Skeletal muscle tissue (tissue), 4 donors: Measurements from ENCODE around the gene ATP9B. TPM values are rescaled to one million over a fixed set of nuclear protein-coding genes. Genes with fewer than 3 reads are reported as not detected.
A peak's percentile ranks its signal among the peaks of the same experiment; 100 is the strongest.

Experiments used
- H3K27ac ChIP-seq: one replicate; pipeline ENCODE4 v1.7.0; 2013; ENCODE audit warnings: mild to moderate bottlenecking, low read depth, low read length, inconsistent platforms
- H3K27me3 ChIP-seq, 3 donors: one replicate each; pipeline ENCODE4 v1.7.0; 2013; ENCODE audit warnings: low read length in 3 of 3; ENCODE audit not compliant: control insufficient read depth in 3 of 3, insufficient read depth in 3 of 3
- H3K36me3 ChIP-seq, 3 donors: one replicate each; pipeline ENCODE4 v1.7.0; 2013; ENCODE audit warnings: low read length in 3 of 3; ENCODE audit not compliant: control insufficient read depth in 3 of 3, insufficient read depth in 3 of 3
- H3K4me1 ChIP-seq, 3 donors: one replicate each; pipeline ENCODE4 v1.7.0; 2013; ENCODE audit warnings: low read length in 3 of 3, mild to moderate bottlenecking in 3 of 3; ENCODE audit not compliant: control insufficient read depth in 3 of 3, insufficient read depth in 3 of 3
- H3K4me3 ChIP-seq, 3 donors: one replicate each; pipeline ENCODE4 v1.7.0; 2013; ENCODE audit warnings: low read length in 3 of 3
- H3K9ac ChIP-seq, 3 donors: one replicate each; pipeline ENCODE4 v1.7.0; 2013; ENCODE audit warnings: low read length in 3 of 3, mild to moderate bottlenecking in 3 of 3, moderate library complexity in 2 of 3, low read depth in 1 of 3
- H3K9me3 ChIP-seq, 3 donors: one replicate each; pipeline ENCODE4 v1.7.0; 2013; ENCODE audit warnings: low read length in 3 of 3; ENCODE audit not compliant: control insufficient read depth in 3 of 3
- total RNA-seq: library from RNA; depleted of rRNA; stranded (reverse); fragments of >200 nt; gene quantifications from one replicate; pipeline ENCODE4 v1.2.3, GENCODE V29; 2014
- donor health status: Osteomylitis.

ATP9B gene
- total RNA-seq, 1 donor from 2014 or later = 83.0 TPM

- H3K9me3 ChIP-seq = no peaks in the 10 kb centered on the region
- peak overlapping the region; percentile 10 to 57 (median 50) for H3K9ac ChIP-seq
- H3K27me3 ChIP-seq = no peaks in the 10 kb centered on the region
- H3K4me1 ChIP-seq = peaks cover 39 to 61% (median 48%) of the 10 kb centered on the region in 3 donors
- peak overlapping the region; percentile 47 for H3K27ac ChIP-seq
- peaks cover 0 to 3% (median 0%) of the 10 kb centered on the region in 3 donors for H3K36me3 ChIP-seq
- peak overlapping the region in 2 of 3 donors; percentile 51 to 56 for H3K4me3 ChIP-seq
Measured at GRCh38 chr18:79399275-79400081, 330.3 kb downstream of the ATP9B start.

- H3K9ac ChIP-seq = peak overlapping the region in 2 of 3 donors; percentile 59 to 74
- peak overlapping the region; percentile 80 for H3K27ac ChIP-seq
- H3K27me3 ChIP-seq = no peaks in the 10 kb centered on the region
Measured at GRCh38 chr18:79400091-79400590, 330.9 kb downstream of the ATP9B start.

GRCh38 chr18:79400591-79401381 lies 331.6 kb downstream of the ATP9B start:
- Histone ChIP-seq H3K27me3 (no peaks in the 10 kb centered on the region), H3K9me3 (no peaks in the 10 kb centered on the region), H3K36me3 (peaks cover 0 to 3% (median 2%) of the 10 kb centered on the region in 3 donors), H3K4me1 (peaks cover 45 to 68% (median 55%) of the 10 kb centered on the region in 3 donors), H3K4me3 (peak overlapping the region; percentile 23 to 67 (median 61)), H3K27ac (peak overlapping the region; percentile 82), H3K9ac (peak overlapping the region in 2 of 3 donors; percentile 60 to 84)

More at GRCh38 chr18:79400091-79400590, 330.9 kb downstream of the ATP9B start:
- peak overlapping the region in 2 of 3 donors; percentile 61 to 67 for H3K4me3 ChIP-seq
- no peaks in the 10 kb centered on the region for H3K9me3 ChIP-seq
- H3K4me1 ChIP-seq = peaks cover 40 to 61% (median 50%) of the 10 kb centered on the region in 3 donors
- peaks cover 0 to 3% (median 2%) of the 10 kb centered on the region in 3 donors for H3K36me3 ChIP-seq

GRCh38 chr18:79401494-79402208 lies 332.5 kb downstream of the ATP9B start:
- Histone ChIP-seq H3K27me3 (no peaks in the 10 kb centered on the region), H3K27ac (peak overlapping the region; percentile 82), H3K9ac (peak overlapping the region in 2 of 3 donors; percentile 60 to 84), H3K4me1 (peaks cover 48 to 73% (median 53%) of the 10 kb centered on the region in 3 donors), H3K36me3 (peaks cover 0 to 3% (median 2%) of the 10 kb centered on the region in 3 donors), H3K4me3 (peak overlapping the region in 1 of 3 donors; percentile 21), H3K9me3 (no peaks in the 10 kb centered on the region)

GRCh38 chr18:79402209-79402576 lies 333.0 kb downstream of the ATP9B start:
- peak overlapping the region in 2 of 3 donors; percentile 30 to 84 for H3K9ac ChIP-seq
- peak overlapping the region in 2 of 3 donors; percentile 22 to 55 for H3K4me3 ChIP-seq
- H3K27ac ChIP-seq = peak overlapping the region; percentile 82
- H3K27me3 ChIP-seq = no peaks in the 10 kb centered on the region
- H3K36me3 ChIP-seq = peaks cover 0 to 3% (median 2%) of the 10 kb centered on the region in 3 donors
- peaks cover 45 to 68% (median 52%) of the 10 kb centered on the region in 3 donors for H3K4me1 ChIP-seq
- H3K9me3 ChIP-seq = no peaks in the 10 kb centered on the region

GRCh38 chr18:79402977-79403722 lies 334.0 kb downstream of the ATP9B start:
- Histone ChIP-seq H3K27ac (peak overlapping the region; percentile 82), H3K9me3 (no peaks in the 10 kb centered on the region), H3K4me1 (peaks cover 48 to 65% (median 55%) of the 10 kb centered on the region in 3 donors), H3K36me3 (peaks cover 0 to 3% (median 2%) of the 10 kb centered on the region in 3 donors), H3K4me3 (peak overlapping the region; percentile 20 to 63 (median 55)), H3K9ac (peak overlapping the region; percentile 63 to 84 (median 74)), H3K27me3 (no peaks in the 10 kb centered on the region)

GRCh38 chr18:79403723-79404566 lies 334.8 kb downstream of the ATP9B start:
- Histone ChIP-seq H3K9me3 (no peaks in the 10 kb centered on the region), H3K27ac (peak overlapping the region; percentile 82), H3K4me3 (peak overlapping the region; percentile 41 to 63 (median 55)), H3K36me3 (peaks cover 0 to 3% (median 2%) of the 10 kb centered on the region in 3 donors), H3K4me1 (peaks cover 50 to 64% (median 54%) of the 10 kb centered on the region in 3 donors), H3K9ac (peak overlapping the region; percentile 63 to 84 (median 69)), H3K27me3 (no peaks in the 10 kb centered on the region)

GRCh38 chr18:79404567-79404910 lies 335.3 kb downstream of the ATP9B start:
- H3K27ac ChIP-seq = peak overlapping the region; percentile 82

More at GRCh38 chr18:79404567-79404910, 335.3 kb downstream of the ATP9B start:
- peaks cover 50 to 58% (median 52%) of the 10 kb centered on the region in 3 donors for H3K4me1 ChIP-seq
- no peaks in the 10 kb centered on the region for H3K27me3 ChIP-seq
- H3K9ac ChIP-seq = peak overlapping the region; percentile 63 to 84 (median 69)
- H3K9me3 ChIP-seq = no peaks in the 10 kb centered on the region
- H3K4me3 ChIP-seq = peak overlapping the region; percentile 41 to 63 (median 55)
- H3K36me3 ChIP-seq = peaks cover 0 to 5% (median 2%) of the 10 kb centered on the region in 3 donors
